Sigmoid colon (tissue), 7 donors: ENCODE results near the gene EIF4E2. TPM values are rescaled to one million over a fixed set of nuclear protein-coding genes. Genes with fewer than 3 reads are reported as not detected.
"Not testable (repeated sequence)": the region's sequence is repeated elsewhere in the genome, so short reads cannot be mapped to it uniquely, and the experiment has no call there.

Experiments used
- DNase-seq: peaks from one replicate; pipeline ENCODE4 v3.0.0-alpha.2; 2019
- H3K27ac ChIP-seq, 4 donors: fragments of 200-600 bp; sonication (generic); one replicate each; pipeline ENCODE4 v1.5.1; 2016 to 2019; ENCODE audit warnings: mild to moderate bottlenecking in 1 of 4
- H3K27me3 ChIP-seq, 3 donors: fragments of 200-600 bp; sonication (generic); one replicate each; pipeline ENCODE4 v1.5.1; 2019; ENCODE audit warnings: mild to moderate bottlenecking in 1 of 3
- H3K36me3 ChIP-seq, 4 donors: fragments of 200-600 bp; sonication (generic); one replicate each; pipeline ENCODE4 v1.5.1; 2016 to 2019
- H3K4me1 ChIP-seq, 4 donors: fragments of 200-600 bp; sonication (generic); one replicate each; pipeline ENCODE4 v1.5.1; 2017 to 2019
- H3K4me3 ChIP-seq, 4 donors: fragments of 200-600 bp; sonication (generic); one replicate each; pipeline ENCODE4 v1.5.1; 2017 to 2019; ENCODE audit warnings: mild to moderate bottlenecking in 2 of 4, moderate library complexity in 1 of 4
- H3K9me3 ChIP-seq, 4 donors: fragments of 200-600 bp in 3 of 4; sonication (generic) in 3 of 4; one replicate each; pipeline versions ENCODE4 v1.5.1 to v1.6.1; 2013 to 2019
- EP300 ChIP-seq, 4 donors: sonication (generic); formaldehyde crosslinking; IDR thresholded peaks; one replicate each; pipeline ENCODE4 v1.6.1; 2017; ENCODE audit warnings: antibody characterized with exemption in 4 of 4
- POLR2A ChIP-seq, 2 donors: fragments of 450-650 bp; IDR thresholded peaks; one replicate each; pipeline ENCODE4 v1.6.1; 2016; ENCODE audit warnings: antibody characterized with exemption in 2 of 2, mild to moderate bottlenecking in 2 of 2, moderate library complexity in 2 of 2
- POLR2AphosphoS5 ChIP-seq, 4 donors: sonication (generic); formaldehyde crosslinking; IDR thresholded peaks; one replicate each; pipeline ENCODE4 v1.6.1; 2017; ENCODE audit warnings: antibody characterized with exemption in 4 of 4
- WGBS, 2 donors: extraction: QIAGEN DNeasy Blood & Tissue Kit; methylation state at CpG; one replicate each; pipeline ENCODE4 v1.1.7; 2013; 5-methylcytosine and 5-hydroxymethylcytosine counted together
- intact Hi-C: fragments of 100-400 bp; cut with DNase I; formaldehyde crosslinking; loops from one replicate; pipeline ENCODE4 v1.15.1; 2023
- polyA plus RNA-seq, 3 donors: library from polyadenylated mRNA; stranded (reverse); fragments of 200-250 nt; gene quantifications; one replicate each; pipeline ENCODE4 v1.2.3, GENCODE V29; 2013
- total RNA-seq, 4 donors: library from RNA; depleted of rRNA; stranded (reverse); fragments of >200 nt; gene quantifications; one replicate each; pipeline ENCODE4 v1.1.0, GENCODE V29; 2016
- TF ChIP-seq, protein P1 (sequence below), 4 experiments: fragments of 450-650 bp in 3 of 4; fragments of 200-600 bp in 1 of 4; IDR thresholded peaks; one replicate each; pipeline ENCODE4 v1.5.1; 2016 to 2019; ENCODE audit warnings: antibody characterized with exemption in 4 of 4, mild to moderate bottlenecking in 3 of 4, moderate library complexity in 2 of 4
- donor health status: healthy with polysubstance abuse.
- donor health status: Bipolar disorder and iron deficiency.
- donor health status: healthy.

EIF4E2 gene
- total and polyA plus RNA-seq, 7 donors: 42.5 to 131 (median 55.1) TPM

DNA sequence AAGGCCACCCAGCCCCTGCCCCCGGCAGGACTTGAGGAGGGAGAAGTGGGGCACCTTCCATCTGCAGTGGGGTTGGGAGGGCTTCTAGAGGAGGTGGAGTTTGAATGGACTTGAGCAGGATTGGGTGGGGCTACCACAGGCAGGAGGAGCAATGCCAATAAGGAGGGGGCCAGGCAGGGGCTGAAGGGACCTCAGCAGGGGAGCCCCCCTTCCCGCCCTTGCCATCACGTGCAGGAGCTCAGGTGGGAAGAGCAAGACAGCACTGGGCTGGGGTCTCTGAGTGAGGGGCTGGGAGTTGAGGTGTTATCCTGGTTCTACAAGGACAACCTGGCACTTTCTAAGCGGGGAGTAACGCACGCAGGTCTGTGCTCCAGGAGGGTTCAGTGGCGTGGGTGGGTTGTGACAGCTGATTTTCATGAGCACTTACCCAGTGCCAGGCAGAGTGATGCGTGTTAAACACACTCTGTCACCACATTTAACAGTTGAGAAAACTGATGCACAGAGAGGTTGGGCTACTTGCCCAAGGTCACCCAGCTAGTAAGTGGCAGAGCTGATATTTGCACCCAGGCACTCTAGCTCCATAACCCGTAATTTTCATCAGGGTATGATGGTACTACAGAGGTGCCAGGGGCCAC is 19.7 kb upstream of the EIF4E2 start:
- intact Hi-C loops: no loop called here
- TF ChIP-seq EP300 (IDR thresholded peaks at IDR 0.05): no peak
- no peak for TF ChIP-seq POLR2A (IDR thresholded peaks at IDR 0.05)
- no peak for TF ChIP-seq POLR2AphosphoS5 (IDR thresholded peaks at IDR 0.05)
- TF ChIP-seq, protein P1, sequence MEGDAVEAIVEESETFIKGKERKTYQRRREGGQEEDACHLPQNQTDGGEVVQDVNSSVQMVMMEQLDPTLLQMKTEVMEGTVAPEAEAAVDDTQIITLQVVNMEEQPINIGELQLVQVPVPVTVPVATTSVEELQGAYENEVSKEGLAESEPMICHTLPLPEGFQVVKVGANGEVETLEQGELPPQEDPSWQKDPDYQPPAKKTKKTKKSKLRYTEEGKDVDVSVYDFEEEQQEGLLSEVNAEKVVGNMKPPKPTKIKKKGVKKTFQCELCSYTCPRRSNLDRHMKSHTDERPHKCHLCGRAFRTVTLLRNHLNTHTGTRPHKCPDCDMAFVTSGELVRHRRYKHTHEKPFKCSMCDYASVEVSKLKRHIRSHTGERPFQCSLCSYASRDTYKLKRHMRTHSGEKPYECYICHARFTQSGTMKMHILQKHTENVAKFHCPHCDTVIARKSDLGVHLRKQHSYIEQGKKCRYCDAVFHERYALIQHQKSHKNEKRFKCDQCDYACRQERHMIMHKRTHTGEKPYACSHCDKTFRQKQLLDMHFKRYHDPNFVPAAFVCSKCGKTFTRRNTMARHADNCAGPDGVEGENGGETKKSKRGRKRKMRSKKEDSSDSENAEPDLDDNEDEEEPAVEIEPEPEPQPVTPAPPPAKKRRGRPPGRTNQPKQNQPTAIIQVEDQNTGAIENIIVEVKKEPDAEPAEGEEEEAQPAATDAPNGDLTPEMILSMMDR (IDR thresholded peaks at IDR 0.05): no peak
- Histone ChIP-seq H3K9me3 (no peaks in the 10 kb centered on the region), H3K27me3 (peaks cover 0 to 13% (median 1%) of the 10 kb centered on the region in 3 donors), H3K4me3 (no peak overlapping the region), H3K4me1 (peaks cover 0 to 3% (median 2%) of the 10 kb centered on the region in 4 donors), H3K27ac (no peak overlapping the region), H3K36me3 (no peaks in the 10 kb centered on the region)
- 73 to 83% methylated on average over 9 of the region's 9 CpGs for WGBS, 2 donors
- DNase-seq: no peak

DNA sequence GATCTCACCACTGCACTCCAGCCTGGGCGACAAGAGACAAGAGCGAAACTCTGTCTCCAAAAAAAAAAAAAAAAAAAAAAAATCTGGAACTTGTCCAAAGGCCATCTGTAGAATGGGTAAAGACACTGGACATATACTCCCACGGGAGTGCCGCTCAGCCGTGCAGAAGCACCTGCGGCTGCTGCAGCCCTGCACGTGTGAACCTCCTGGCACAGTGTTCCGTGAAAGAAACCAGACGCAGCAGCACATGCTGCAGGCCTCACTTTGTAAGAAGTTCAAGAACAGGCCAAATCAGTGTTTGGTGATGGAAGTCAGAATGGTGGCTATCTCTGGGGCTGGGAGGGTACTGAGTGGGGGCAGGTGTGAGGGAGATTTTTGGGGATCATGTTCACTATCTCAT is 18.1 kb upstream of the EIF4E2 start:
- TF ChIP-seq POLR2AphosphoS5 (IDR thresholded peaks at IDR 0.05) (peak in 1 of 4 donors; percentile 35), POLR2A (IDR thresholded peaks at IDR 0.05) (no peak)
- H3K36me3 ChIP-seq: no peaks in the 10 kb centered on the region
- no peak overlapping the region for H3K4me3 ChIP-seq
- peak; percentile 45 for DNase-seq
- H3K4me1 ChIP-seq: no peaks in the 10 kb centered on the region
- H3K9me3 ChIP-seq: peaks cover 0 to 7% (median 0%) of the 10 kb centered on the region in 4 donors
- intact Hi-C loops: no loop called here
- 74 to 75% methylated on average over 9 of the region's 9 CpGs for WGBS, 2 donors
- no peak overlapping the region for H3K27ac ChIP-seq
- H3K27me3 ChIP-seq: peaks cover 0 to 20% (median 13%) of the 10 kb centered on the region in 3 donors

DNA sequence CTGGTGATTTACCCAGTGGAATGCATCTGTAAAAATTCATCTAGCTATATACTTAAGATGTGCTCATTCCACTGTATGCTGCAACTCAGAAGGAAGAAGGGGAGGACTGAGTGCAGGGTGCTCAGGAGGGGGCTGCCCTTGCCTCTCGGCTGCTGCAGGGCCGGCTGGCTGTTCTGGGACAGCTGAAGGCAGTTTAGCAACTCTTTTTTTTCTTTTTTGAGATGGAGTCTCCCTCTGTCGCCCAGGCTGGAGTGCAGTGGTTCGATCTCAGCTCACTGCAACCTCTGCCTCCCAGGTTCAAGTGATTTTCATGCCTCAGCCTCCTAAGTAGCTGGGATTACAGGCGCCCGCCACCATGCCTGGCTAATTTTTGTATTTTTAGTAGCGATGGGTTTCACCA is 17.7 kb upstream of the EIF4E2 start:
- H3K27ac ChIP-seq, H3K9me3 ChIP-seq, H3K36me3 ChIP-seq, intact Hi-C loops, DNase-seq, H3K4me1 ChIP-seq, H3K4me3 ChIP-seq: not testable (repeated sequence)
- peaks cover 0 to 24% (median 17%) of the 10 kb centered on the region in 3 donors for H3K27me3 ChIP-seq
- WGBS, 2 donors: 90 to 94% methylated on average over 7 of the region's 7 CpGs

DNA sequence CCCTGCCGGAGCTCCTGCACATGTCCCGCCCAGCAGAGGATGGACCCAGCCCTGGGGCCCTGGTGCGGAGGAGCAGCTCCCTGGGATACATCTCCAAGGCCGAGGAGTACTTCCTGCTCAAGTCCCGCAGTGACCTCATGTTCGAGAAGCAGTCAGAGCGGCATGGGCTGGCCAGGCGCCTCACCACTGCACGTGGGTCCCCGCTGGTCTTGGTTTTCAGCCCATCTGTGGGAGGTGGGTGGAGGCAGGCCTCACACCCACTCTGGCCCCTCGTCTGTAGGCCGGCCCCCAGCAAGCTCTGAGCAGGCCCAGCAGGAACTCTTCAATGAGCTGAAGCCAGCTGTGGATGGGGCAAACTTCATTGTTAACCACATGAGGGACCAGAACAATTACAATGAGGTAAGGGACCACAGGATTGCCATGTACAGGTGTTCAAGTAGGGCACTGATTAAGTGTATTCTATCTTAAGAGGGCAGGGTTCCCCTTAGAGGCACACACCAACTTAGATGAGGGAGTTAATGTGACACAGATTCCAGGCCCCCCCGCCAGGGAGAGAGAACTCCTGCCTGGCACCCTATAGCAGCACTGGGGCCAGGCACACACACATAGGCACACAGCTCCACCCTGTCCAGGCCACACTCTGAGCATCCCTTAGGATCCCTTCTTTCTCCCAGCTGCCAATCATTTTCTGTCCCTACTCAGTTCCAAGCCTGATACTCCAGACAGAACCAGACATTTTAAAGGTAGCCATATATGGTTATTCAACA is 16.4 kb upstream of the EIF4E2 start:
- no peaks in the 10 kb centered on the region for H3K36me3 ChIP-seq
- TF ChIP-seq EP300 (IDR thresholded peaks at IDR 0.05): no peak
- no peak for TF ChIP-seq POLR2A (IDR thresholded peaks at IDR 0.05)
- TF ChIP-seq, protein P1 (IDR thresholded peaks at IDR 0.05): no peak
- no peak for TF ChIP-seq POLR2AphosphoS5 (IDR thresholded peaks at IDR 0.05)
- H3K4me3 ChIP-seq: no peak overlapping the region
- no peaks in the 10 kb centered on the region for H3K4me1 ChIP-seq
- H3K27ac ChIP-seq: no peak overlapping the region
- WGBS, 2 donors: 82 to 85% methylated on average over 13 of the region's 13 CpGs
- intact Hi-C loops: no loop called here
- H3K9me3 ChIP-seq: peaks cover 0 to 7% (median 0%) of the 10 kb centered on the region in 4 donors
- H3K27me3 ChIP-seq: peaks cover under 1 to 37% (median 21%) of the 10 kb centered on the region in 3 donors
- peak; percentile 32 for DNase-seq

DNA sequence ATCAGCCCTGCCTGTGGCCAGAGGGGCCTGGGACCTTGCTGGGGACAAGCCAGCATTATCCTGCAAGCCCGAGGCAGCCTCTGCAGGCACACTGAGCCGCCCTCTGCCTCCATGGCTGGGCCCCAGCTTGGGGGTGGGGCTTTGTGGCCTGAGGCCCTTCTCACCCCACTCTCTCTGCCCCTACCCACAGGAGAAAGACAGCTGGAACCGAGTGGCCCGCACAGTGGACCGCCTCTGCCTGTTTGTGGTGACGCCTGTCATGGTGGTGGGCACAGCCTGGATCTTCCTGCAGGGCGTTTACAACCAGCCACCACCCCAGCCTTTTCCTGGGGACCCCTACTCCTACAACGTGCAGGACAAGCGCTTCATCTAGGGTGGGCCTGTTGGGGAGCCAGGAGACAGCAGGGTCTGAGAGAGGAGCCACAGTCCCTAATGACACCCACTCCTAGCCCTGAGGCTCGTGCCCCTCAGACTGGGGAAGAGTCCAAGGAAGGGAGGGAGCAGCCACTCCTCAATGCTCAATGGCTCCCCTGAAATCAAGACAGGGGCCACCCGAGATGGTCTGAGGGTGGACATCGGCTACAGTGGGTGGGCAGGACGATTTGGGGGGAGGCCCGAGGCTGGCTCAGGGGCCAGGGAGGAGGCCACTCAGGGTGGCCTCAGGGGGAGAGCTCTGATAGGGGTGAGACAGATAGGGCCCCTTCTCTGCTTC is 15.4 kb upstream of the EIF4E2 start:
- 83 to 84% methylated on average over 14 of the region's 14 CpGs for WGBS, 2 donors
- no peak for TF ChIP-seq POLR2AphosphoS5 (IDR thresholded peaks at IDR 0.05)
- TF ChIP-seq, protein P1 (IDR thresholded peaks at IDR 0.05): no peak
- no peak for TF ChIP-seq POLR2A (IDR thresholded peaks at IDR 0.05)
- no peak for TF ChIP-seq EP300 (IDR thresholded peaks at IDR 0.05)
- Histone ChIP-seq H3K36me3 (no peaks in the 10 kb centered on the region), H3K27ac (no peak overlapping the region), H3K4me3 (no peak overlapping the region), H3K9me3 (peaks cover 0 to 7% (median 0%) of the 10 kb centered on the region in 4 donors), H3K4me1 (no peaks in the 10 kb centered on the region), H3K27me3 (peaks cover 3 to 47% (median 31%) of the 10 kb centered on the region in 3 donors)
- intact Hi-C loops: no loop called here
- peak; percentile 56 for DNase-seq
